GM12878 (cell line): ENCODE measurements around the gene HSF2BP. TPM values are rescaled to one million over a fixed set of nuclear protein-coding genes. Genes with fewer than 3 reads are reported as not detected.

Experiments used
- ATAC-seq: fragments of 200-7000 bp; cut with Tn5 transposase; 3 replicates; pipeline ENCODE4 v1.9.1; 2020; ENCODE audit warnings: mild to moderate bottlenecking, moderate library complexity
- BruUV-seq: library from RNA; stranded (reverse); fragments of 400-500 nt; replicated peaks from 2 replicates; lab custom pipeline; 2021; lab: Mats Ljungman, UMichigan
- CTCF ChIA-PET: fragments of 300-600 bp; sonication (Branson Sonifier 250); formaldehyde crosslinking; extraction: SDS; loops from one replicate; lab custom pipeline; 2021; ENCODE audit warnings: inconsistent platforms; lab: Yijun Ruan, JAX
- POLR2A ChIA-PET: fragments of 350-600 bp; formaldehyde crosslinking; extraction: SDS; loops from one replicate; lab custom pipeline; 2021; ENCODE audit warnings: inconsistent platforms; lab: Charles Lee
- RAD21 ChIA-PET: fragments of 300-600 bp; sonication (Branson Sonifier 250); formaldehyde crosslinking; loops from one replicate; lab custom pipeline; 2023; ENCODE audit warnings: antibody characterized with exemption; ENCODE audit not compliant: unreplicated experiment; lab: Charles Lee
- SMC1A ChIA-PET: fragments of 300-600 bp; sonication (Branson Sonifier 250); formaldehyde crosslinking; loops from one replicate; lab custom pipeline; 2023; ENCODE audit not compliant: unreplicated experiment, uncharacterized antibody; lab: Charles Lee
- DNase-seq: peaks from one replicate; pipeline ENCODE4 v3.0.0-alpha.2; 2011; ENCODE audit warnings: low read depth, low spot score
- FAIRE-seq: peaks from 3 replicates; lab custom pipeline; 2011; peaks lifted over from hg19 to GRCh38; lab: Jason Lieb, UNC
- H2AFZ ChIP-seq: 2 replicates; pipeline ENCODE4 v1.6.0; 2011; ENCODE audit warnings: low read depth, low read length, control low read depth; ENCODE audit not compliant: control insufficient read depth
- H3K27ac ChIP-seq: 2 replicates; pipeline ENCODE4 v1.5.1; 2011; ENCODE audit warnings: control low read depth; ENCODE audit not compliant: control insufficient read depth, insufficient read depth
- H3K27me3 ChIP-seq, 2 experiments: replicated peaks in 1 of 2; 2 replicates each; pipeline versions ENCODE4 v1.6.0 to v1.6.1; 2011; ENCODE audit warnings: low read length in 1 of 2; ENCODE audit not compliant: control insufficient read depth in 2 of 2, insufficient read depth in 2 of 2
- H3K36me3 ChIP-seq, 2 experiments: 2 replicates each; pipeline ENCODE4 v1.5.1; 2011; ENCODE audit warnings: low read length in 1 of 2; ENCODE audit not compliant: control insufficient read depth in 2 of 2, insufficient read depth in 2 of 2
- H3K4me1 ChIP-seq: 2 replicates; pipeline ENCODE4 v1.6.1; 2011; ENCODE audit warnings: mild to moderate bottlenecking, low read length, moderate library complexity, mixed read lengths; ENCODE audit not compliant: control insufficient read depth, insufficient read depth
- H3K4me2 ChIP-seq: 2 replicates; pipeline ENCODE4 v1.6.0; 2011; ENCODE audit warnings: control low read depth; ENCODE audit not compliant: control insufficient read depth, insufficient read depth
- H3K4me3 ChIP-seq: fragments of 200-600 bp; sonication (generic); 2 replicates; pipeline ENCODE4 v1.5.1; 2016
- H3K79me2 ChIP-seq: 2 replicates; pipeline ENCODE4 v1.6.0; 2011; ENCODE audit warnings: low read length; ENCODE audit not compliant: control insufficient read depth, insufficient read depth
- H3K9ac ChIP-seq: 2 replicates; pipeline ENCODE4 v1.8.0; 2011; ENCODE audit warnings: low read length, control low read depth, mixed read lengths; ENCODE audit not compliant: control insufficient read depth, insufficient read depth
- H3K9me3 ChIP-seq: replicated peaks from 3 replicates; pipeline ENCODE4 v1.5.1; 2011; ENCODE audit warnings: mild to moderate bottlenecking, low read length; ENCODE audit not compliant: control insufficient read depth, insufficient read depth
- H4K20me1 ChIP-seq: 2 replicates; pipeline ENCODE4 v1.6.0; 2011; ENCODE audit not compliant: control insufficient read depth, insufficient read depth
- BACH1 ChIP-seq: fragments of 450-650 bp; IDR thresholded peaks from 2 replicates; pipeline ENCODE4 v1.6.1; 2017; ENCODE audit warnings: mild to moderate bottlenecking, borderline replicate concordance
- CREM ChIP-seq: IDR thresholded peaks from 2 replicates; pipeline ENCODE4 v1.6.1; 2014; ENCODE audit warnings: antibody characterized with exemption, low read depth
- E4F1 ChIP-seq: fragments of 450-650 bp; IDR thresholded peaks from 2 replicates; pipeline ENCODE4 v1.6.1; 2018; ENCODE audit warnings: borderline replicate concordance, mild to moderate bottlenecking; ENCODE audit not compliant: partially characterized antibody
- IKZF1 ChIP-seq: fragments of 450-650 bp; conservative IDR thresholded peaks from 2 replicates; pipeline ENCODE4 v1.6.1; 2017; ENCODE audit warnings: antibody characterized with exemption, mild to moderate bottlenecking
- MTA2 ChIP-seq: fragments of 450-650 bp; IDR thresholded peaks from 2 replicates; pipeline ENCODE4 v1.6.1; 2016; ENCODE audit warnings: low read depth, mild to moderate bottlenecking, moderate library complexity
- NFYA ChIP-seq: IDR thresholded peaks from 2 replicates; pipeline ENCODE4 v1.6.1; 2011; ENCODE audit warnings: low read depth, mild to moderate bottlenecking, low read length, improper control_type of control experiment, borderline replicate concordance
- NRF1 ChIP-seq: conservative IDR thresholded peaks from 2 replicates; pipeline ENCODE4 v1.6.1; 2011; ENCODE audit warnings: mild to moderate bottlenecking, low read depth, low read length, improper control_type of control experiment
- POU2F2 ChIP-seq: IDR thresholded peaks from 3 replicates; pipeline ENCODE4 v1.6.1; 2011; ENCODE audit warnings: low read depth, mild to moderate bottlenecking, low read length, borderline replicate concordance
- RAD51 ChIP-seq: fragments of 450-650 bp; IDR thresholded peaks from 2 replicates; pipeline ENCODE4 v1.6.1; 2016; ENCODE audit warnings: moderate library complexity, mild to moderate bottlenecking, inconsistent platforms
- SREBF2 ChIP-seq: IDR thresholded peaks from 2 replicates; pipeline ENCODE4 v1.6.1; 2012; ENCODE audit warnings: mild to moderate bottlenecking, low read length
- SUPT20H ChIP-seq: IDR thresholded peaks from 2 replicates; pipeline ENCODE4 v1.6.1; 2011; ENCODE audit warnings: low read depth, mild to moderate bottlenecking, low read length, moderate library complexity, borderline replicate concordance; ENCODE audit not compliant: control insufficient read depth
- TAF1 ChIP-seq: IDR thresholded peaks from 2 replicates; pipeline ENCODE4 v1.6.1; 2011; ENCODE audit warnings: mild to moderate bottlenecking, low read depth, low read length, borderline replicate concordance
- WGBS: methylation state at CpG from one replicate; pipeline ENCODE4 v1.1.6; 2016; ENCODE audit warnings: low lambda C conversion rate; ENCODE audit not compliant: insufficient replicate concordance, insufficient coverage; ENCODE audit errors: missing lambda C conversion rate; 5-methylcytosine and 5-hydroxymethylcytosine counted together
- in situ Hi-C: fragments of 300-500 bp; cut with MboI; formaldehyde crosslinking; loops from 9 replicates; pipeline ENCODE4 v1.14.3; 2018; ENCODE audit warnings: mixed read lengths
- intact Hi-C: fragments of 100-400 bp; cut with micrococcal nuclease; formaldehyde crosslinking; loops from one replicate; pipeline ENCODE4 v1.14.2; 2022; ENCODE audit not compliant: unreplicated experiment
- polyA plus RNA-seq, 11 experiments: library from polyadenylated mRNA; depleted of rRNA in 4 of 11; unstranded in 6 of 11; stranded (reverse) in 5 of 11; fragments of >200 nt; fragmentation: Nextera tagmentation in 4 of 11; fragmentation: Illumina TruSeq in 1 of 11; extraction: Ambion mirVana in 4 of 11; extraction: Trizol in 1 of 11; gene quantifications; 1 replicate in 1 of 11; 2 replicates in 10 of 11; pipeline versions ENCODE4 v1.2.1 to v1.2.3, GENCODE V29; 2011 to 2016; ENCODE audit warnings: inconsistent platforms in 2 of 11, missing spikeins in 2 of 11, low read depth in 1 of 11
- total RNA-seq, 4 experiments: library from RNA; depleted of rRNA in 3 of 4; stranded (reverse); fragments of >200 nt in 3 of 4; fragmentation: Illumina TruSeq in 1 of 4; extraction: Trizol in 1 of 4; gene quantifications; 2 replicates each; pipeline versions ENCODE4 v1.2.1 to v1.2.3, GENCODE V29; 2013 to 2021

Gene HSF2BP
- total and polyA plus RNA-seq, 10 of the 15 experiments (the other 5 are each of a cell fraction or from before 2014, with no cell fraction given): 0.07 to 0.81 (median 0.35) TPM

DNA sequence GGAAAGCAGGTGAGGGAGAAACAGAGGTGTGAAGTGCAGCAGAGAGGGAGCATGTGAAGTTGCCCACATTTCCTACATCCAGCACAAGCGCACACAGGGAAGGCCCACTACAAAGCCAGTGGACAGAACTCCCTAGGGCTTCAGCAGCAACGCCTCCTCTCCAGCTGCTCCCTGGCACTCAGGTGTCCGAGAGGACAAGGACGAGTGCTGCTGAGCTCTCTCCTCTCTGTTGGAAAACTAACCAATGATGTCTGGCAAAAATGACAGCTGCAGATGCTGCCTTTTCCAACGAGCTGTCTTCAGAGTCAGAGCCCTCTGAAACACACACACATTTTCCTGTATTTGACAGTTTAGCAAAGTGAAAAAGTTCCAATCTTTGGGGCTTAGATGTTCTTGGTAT lies 86.8 kb downstream of the HSF2BP start:
- Histone ChIP-seq H3K79me2 (no peaks in the 10 kb centered on the region), H3K4me3 (no peak overlapping the region), H3K36me3 (no peaks in the 10 kb centered on the region), H4K20me1 (no peaks in the 10 kb centered on the region), H3K4me2 (no peak overlapping the region), H3K9me3 (no peaks in the 10 kb centered on the region), H3K27me3 (no peaks in the 10 kb centered on the region; a peak in 2 of 4 replicates), H3K9ac (no peak overlapping the region), H3K27ac (no peak overlapping the region), H2AFZ (no peak overlapping the region), H3K4me1 (no peaks in the 10 kb centered on the region)
- DNase-seq: no peak
- 21% methylated on average over 5 of the region's 5 CpGs for WGBS
- POLR2A ChIA-PET: no interaction called here
- no TSS peak for BruUV-seq
- TF ChIP-seq POU2F2 (no peak), CREM (no peak), TAF1 (no peak), BACH1 (no peak), NFYA (no peak), NRF1 (no peak), IKZF1 (no peak), SREBF2 (no peak), MTA2 (no peak)
- no peak for FAIRE-seq
- CTCF ChIA-PET: no interaction called here
- in situ Hi-C loops: no loop called here
- SMC1A ChIA-PET: no interaction called here
- RAD21 ChIA-PET: no interaction called here
- intact Hi-C loops: no loop called here
- ATAC-seq: no peak

DNA sequence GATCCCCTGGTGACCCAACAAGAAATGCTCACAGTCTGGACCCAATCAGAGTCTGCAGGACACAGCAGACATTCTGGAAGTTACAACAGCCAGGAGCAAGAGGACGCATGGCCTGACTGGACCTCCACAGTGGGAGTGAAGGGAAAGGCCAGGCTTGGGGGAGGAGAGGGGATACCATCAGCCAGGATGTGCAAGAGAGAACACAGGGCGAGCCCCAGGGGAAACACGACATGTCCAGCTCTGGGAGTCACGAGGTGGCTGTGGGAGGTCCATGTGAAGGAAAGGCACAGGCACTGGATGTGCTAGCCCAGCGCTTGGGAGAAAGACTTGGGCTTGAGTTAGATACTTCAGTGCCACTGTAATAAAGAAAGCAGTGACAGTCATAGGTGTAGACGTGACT lies 87.3 kb downstream of the HSF2BP start:
- Histone ChIP-seq H3K27me3 (no peaks in the 10 kb centered on the region; a peak in 2 of 4 replicates), H3K79me2 (no peaks in the 10 kb centered on the region), H3K36me3 (no peaks in the 10 kb centered on the region), H2AFZ (no peak overlapping the region), H3K4me1 (no peaks in the 10 kb centered on the region), H3K27ac (no peak overlapping the region), H3K4me2 (no peak overlapping the region), H3K9me3 (no peaks in the 10 kb centered on the region), H3K4me3 (no peak overlapping the region), H4K20me1 (no peaks in the 10 kb centered on the region), H3K9ac (no peak overlapping the region)
- intact Hi-C loops (no loop called here), in situ Hi-C loops (no loop called here)
- FAIRE-seq: no peak
- BruUV-seq: no TSS peak
- no peak for DNase-seq
- CTCF ChIA-PET: no interaction called here
- TF ChIP-seq E4F1: no peak
- TF ChIP-seq SUPT20H: no peak
- TF ChIP-seq RAD51: no peak
- POLR2A ChIA-PET: no interaction called here
- RAD21 ChIA-PET: no interaction called here
- SMC1A ChIA-PET: no interaction called here
- ATAC-seq: no peak
- 28% methylated on average over 6 of the region's 6 CpGs for WGBS
